Measurements from ENCODE around the gene ATP6V0D1.

Gene ATP6V0D1

GRCh38 chr16:67403976-67404555 lies 76.9 kb downstream of the ATP6V0D1 start:
- ChIA-PET CTCF (no interaction called here), POLR2A (no interaction called here)
- TF ChIP-seq, protein P1, sequence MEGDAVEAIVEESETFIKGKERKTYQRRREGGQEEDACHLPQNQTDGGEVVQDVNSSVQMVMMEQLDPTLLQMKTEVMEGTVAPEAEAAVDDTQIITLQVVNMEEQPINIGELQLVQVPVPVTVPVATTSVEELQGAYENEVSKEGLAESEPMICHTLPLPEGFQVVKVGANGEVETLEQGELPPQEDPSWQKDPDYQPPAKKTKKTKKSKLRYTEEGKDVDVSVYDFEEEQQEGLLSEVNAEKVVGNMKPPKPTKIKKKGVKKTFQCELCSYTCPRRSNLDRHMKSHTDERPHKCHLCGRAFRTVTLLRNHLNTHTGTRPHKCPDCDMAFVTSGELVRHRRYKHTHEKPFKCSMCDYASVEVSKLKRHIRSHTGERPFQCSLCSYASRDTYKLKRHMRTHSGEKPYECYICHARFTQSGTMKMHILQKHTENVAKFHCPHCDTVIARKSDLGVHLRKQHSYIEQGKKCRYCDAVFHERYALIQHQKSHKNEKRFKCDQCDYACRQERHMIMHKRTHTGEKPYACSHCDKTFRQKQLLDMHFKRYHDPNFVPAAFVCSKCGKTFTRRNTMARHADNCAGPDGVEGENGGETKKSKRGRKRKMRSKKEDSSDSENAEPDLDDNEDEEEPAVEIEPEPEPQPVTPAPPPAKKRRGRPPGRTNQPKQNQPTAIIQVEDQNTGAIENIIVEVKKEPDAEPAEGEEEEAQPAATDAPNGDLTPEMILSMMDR (IDR thresholded peaks at IDR 0.05; ENCODE audit: control extremely low read depth, extremely low read depth, low read depth, missing control alignments) = no peak
- no peak for DNase-seq (ENCODE audit: extremely low spot score)

DNA sequence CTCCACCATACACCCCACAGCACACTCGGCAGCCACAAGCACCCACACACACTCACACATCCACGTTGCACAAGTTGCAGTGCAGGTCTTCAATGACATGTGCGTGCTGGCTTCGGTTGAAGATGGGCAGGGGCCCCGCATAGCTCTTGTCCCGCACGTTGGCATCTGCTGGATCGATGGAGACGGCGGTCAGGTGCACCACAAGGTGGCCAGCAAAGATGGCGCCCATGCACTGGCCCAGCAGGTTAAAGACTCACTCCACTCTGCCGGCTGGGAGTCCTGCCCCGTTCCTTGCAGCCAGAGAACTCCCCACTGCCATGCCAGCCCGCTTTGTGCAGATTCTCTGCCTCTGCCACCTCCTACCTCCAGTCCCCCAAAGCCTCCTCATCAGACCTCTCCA lies 80.1 kb downstream of the ATP6V0D1 start:
- TF ChIP-seq, protein P1 (IDR thresholded peaks at IDR 0.05; ENCODE audit: control extremely low read depth, extremely low read depth, low read depth, missing control alignments) = no peak
- ChIA-PET CTCF (interaction anchor here (1.0 to 4.8 kb wide), 8 partner anchors 10 to 383 kb away, joined by 3 to 24 read pairs (median 6); partner anchors contain the start of gene ZDHHC1), POLR2A (no interaction called here)
- no peak for DNase-seq (ENCODE audit: extremely low spot score)

GRCh38 chr16:67399749-67400704 lies 80.9 kb downstream of the ATP6V0D1 start:
- POLR2A ChIA-PET = no interaction called here
- TF ChIP-seq, protein P1 (IDR thresholded peaks at IDR 0.05; ENCODE audit: control extremely low read depth, extremely low read depth, low read depth, missing control alignments) = no peak
- CTCF ChIA-PET = interaction anchor here (0.6 to 4.8 kb wide), 32 partner anchors 8 to 372 kb away, joined by 3 to 29 read pairs (median 6); partner anchors contain the start of genes FHOD1, PLEKHG4, TMEM208 and ZDHHC1
- DNase-seq (ENCODE audit: extremely low spot score) = peak; percentile 22

GRCh38 chr16:67399218-67399733 lies 81.7 kb downstream of the ATP6V0D1 start:
- POLR2A ChIA-PET = no interaction called here
- CTCF ChIA-PET = interaction anchor here (0.6 to 4.8 kb wide), 32 partner anchors 8 to 371 kb away, joined by 3 to 29 read pairs (median 5); partner anchors contain the start of genes FHOD1, PLEKHG4, TMEM208 and ZDHHC1
- TF ChIP-seq, protein P1 (IDR thresholded peaks at IDR 0.05; ENCODE audit: control extremely low read depth, extremely low read depth, low read depth, missing control alignments) = peak; percentile 70

DNA sequence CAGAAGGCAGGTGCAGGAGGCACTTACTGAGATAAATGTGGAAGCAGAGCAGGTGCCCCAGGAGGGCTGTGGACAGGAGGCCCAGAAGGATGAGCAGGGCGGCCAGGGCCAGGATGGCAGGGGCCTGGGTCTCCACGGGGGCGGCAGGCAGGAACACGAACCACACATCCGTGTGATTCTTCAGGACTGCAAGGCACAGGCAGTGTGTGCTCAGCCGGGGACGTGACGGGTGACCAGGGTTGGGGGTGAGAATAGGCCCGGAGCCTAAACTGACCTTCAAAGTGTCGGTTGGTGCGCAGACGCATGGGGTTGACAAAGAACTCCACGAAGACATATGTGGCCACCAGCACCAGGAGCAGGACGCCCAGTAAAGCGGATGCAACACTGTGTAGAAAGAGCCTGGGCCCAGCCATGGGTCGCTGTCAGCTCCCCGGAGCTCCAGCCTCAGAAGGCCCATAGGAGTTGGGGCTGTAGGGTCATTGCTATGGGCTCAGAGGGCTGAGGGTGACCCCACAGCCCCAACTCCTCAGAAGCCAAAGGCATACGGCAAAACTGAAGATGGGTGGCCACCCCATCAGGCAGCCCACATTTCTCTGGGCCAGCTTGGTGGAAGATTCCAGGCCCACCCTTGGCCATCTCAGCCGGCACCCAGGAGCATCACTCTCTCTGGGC lies 82.3 kb downstream of the ATP6V0D1 start:
- CTCF ChIA-PET = interaction anchor here (0.6 to 4.8 kb wide), 13 partner anchors 8 to 157 kb away, joined by 3 to 29 read pairs (median 3); no protein-coding TSS in a partner anchor

More at GRCh38 chr16:67399218-67399733, 81.7 kb downstream of the ATP6V0D1 start:
- peak; percentile 85 for DNase-seq (ENCODE audit: extremely low spot score)

More for the DNA sequence above, 82.3 kb downstream of the ATP6V0D1 start:
- no peak for DNase-seq (ENCODE audit: extremely low spot score)
- TF ChIP-seq, protein P1 (IDR thresholded peaks at IDR 0.05; ENCODE audit: control extremely low read depth, extremely low read depth, low read depth, missing control alignments) = no peak
- POLR2A ChIA-PET = no interaction called here
